IMR-90 (cell line): ENCODE results near the gene ZNF646.

Experiments
- BHLHE40 ChIP-seq: fragments of 150-350 bp; IDR thresholded peaks from 2 replicates; pipeline ENCODE4 v1.6.1; 2016; ENCODE audit warnings: mild to moderate bottlenecking, low read depth, low read length
- CEBPB ChIP-seq: IDR thresholded peaks from 2 replicates; pipeline ENCODE4 v1.6.1; 2012; ENCODE audit warnings: low read depth, low read length, improper control_type of control experiment
- CHD1 ChIP-seq: IDR thresholded peaks from 2 replicates; pipeline ENCODE4 v1.6.1; 2012; ENCODE audit warnings: low read depth, low read length, improper control_type of control experiment
- MAZ ChIP-seq: IDR thresholded peaks from 2 replicates; pipeline ENCODE4 v1.6.1; 2012; ENCODE audit warnings: low read depth, mild to moderate bottlenecking, low read length, improper control_type of control experiment, moderate library complexity, borderline replicate concordance
- MXI1 ChIP-seq: IDR thresholded peaks from 2 replicates; pipeline ENCODE4 v1.6.1; 2012; ENCODE audit warnings: low read depth, mild to moderate bottlenecking, low read length, moderate library complexity, borderline replicate concordance
- POLR2A ChIP-seq: IDR thresholded peaks from 2 replicates; pipeline ENCODE4 v1.6.1; 2012; ENCODE audit warnings: mild to moderate bottlenecking, low read depth, low read length
- RAD21 ChIP-seq: IDR thresholded peaks from 2 replicates; pipeline ENCODE4 v1.6.1; 2012; ENCODE audit warnings: low read length, improper control_type of control experiment
- RCOR1 ChIP-seq: IDR thresholded peaks from 2 replicates; pipeline ENCODE4 v1.6.1; 2012; ENCODE audit warnings: mild to moderate bottlenecking, low read length, improper control_type of control experiment; ENCODE audit not compliant: insufficient replicate concordance
- SMC3 ChIP-seq: fragments of 150-350 bp; IDR thresholded peaks from 2 replicates; pipeline ENCODE4 v1.6.1; 2016; ENCODE audit warnings: low read depth, mild to moderate bottlenecking, antibody characterized with exemption, low read length, moderate library complexity
- TF ChIP-seq, protein P1 (sequence below): conservative IDR thresholded peaks from 2 replicates; pipeline ENCODE4 v1.5.1; 2012; ENCODE audit warnings: mild to moderate bottlenecking, low read depth, low read length, improper control_type of control experiment

DNA sequence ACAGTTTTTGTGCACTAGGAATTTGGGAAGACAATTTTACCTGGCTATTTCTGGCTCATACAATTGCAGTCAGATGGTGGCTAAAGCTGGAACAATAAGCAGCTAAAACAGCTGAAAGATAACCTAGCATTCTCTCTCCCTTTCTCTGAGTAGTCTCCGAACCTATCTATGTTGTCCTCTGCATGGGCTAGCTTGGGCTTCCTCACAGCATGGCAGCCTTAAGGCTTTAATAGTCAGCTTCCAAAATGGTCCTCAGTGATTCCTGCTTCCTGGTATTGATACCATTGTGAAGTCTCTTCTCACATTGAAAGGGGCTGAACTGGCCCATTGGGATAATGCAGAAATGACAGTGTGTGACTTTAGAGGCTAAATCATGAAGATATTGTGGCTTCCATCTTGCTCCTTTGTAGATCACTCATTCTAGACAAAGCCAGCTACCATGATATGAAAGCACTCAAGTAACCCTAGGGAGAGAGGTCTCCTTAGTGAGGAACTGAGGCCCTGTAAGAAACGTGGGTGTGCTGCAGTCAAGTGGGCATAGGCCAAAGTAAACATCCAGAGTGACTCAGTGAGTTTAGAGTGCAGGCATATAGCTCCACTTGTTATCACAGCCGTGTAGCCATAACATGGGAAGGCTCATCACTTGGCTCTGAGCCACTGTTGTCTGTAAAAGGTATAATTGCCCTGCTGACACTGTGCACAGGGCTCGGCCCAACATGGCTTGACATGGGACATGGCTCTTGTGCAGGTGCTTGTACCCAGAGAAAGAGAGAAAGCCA lies 25.8 kb downstream of the ZNF646 start:
- TF ChIP-seq CHD1 (no peak), MXI1 (no peak), MAZ (no peak), POLR2A (no peak), RCOR1 (no peak), SMC3 (no peak), CEBPB (no peak), BHLHE40 (no peak), RAD21 (no peak)
- TF ChIP-seq, protein P1, sequence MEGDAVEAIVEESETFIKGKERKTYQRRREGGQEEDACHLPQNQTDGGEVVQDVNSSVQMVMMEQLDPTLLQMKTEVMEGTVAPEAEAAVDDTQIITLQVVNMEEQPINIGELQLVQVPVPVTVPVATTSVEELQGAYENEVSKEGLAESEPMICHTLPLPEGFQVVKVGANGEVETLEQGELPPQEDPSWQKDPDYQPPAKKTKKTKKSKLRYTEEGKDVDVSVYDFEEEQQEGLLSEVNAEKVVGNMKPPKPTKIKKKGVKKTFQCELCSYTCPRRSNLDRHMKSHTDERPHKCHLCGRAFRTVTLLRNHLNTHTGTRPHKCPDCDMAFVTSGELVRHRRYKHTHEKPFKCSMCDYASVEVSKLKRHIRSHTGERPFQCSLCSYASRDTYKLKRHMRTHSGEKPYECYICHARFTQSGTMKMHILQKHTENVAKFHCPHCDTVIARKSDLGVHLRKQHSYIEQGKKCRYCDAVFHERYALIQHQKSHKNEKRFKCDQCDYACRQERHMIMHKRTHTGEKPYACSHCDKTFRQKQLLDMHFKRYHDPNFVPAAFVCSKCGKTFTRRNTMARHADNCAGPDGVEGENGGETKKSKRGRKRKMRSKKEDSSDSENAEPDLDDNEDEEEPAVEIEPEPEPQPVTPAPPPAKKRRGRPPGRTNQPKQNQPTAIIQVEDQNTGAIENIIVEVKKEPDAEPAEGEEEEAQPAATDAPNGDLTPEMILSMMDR = no peak
